Peyer's patch (tissue), 4 donors: ENCODE data around the gene EPHB1.

ENCODE experiments used
- POLR2A ChIP-seq, 2 donors: fragments of 450-650 bp; IDR thresholded peaks; one replicate each; pipeline ENCODE4 v1.5.1; 2017; ENCODE audit warnings: antibody characterized with exemption in 2 of 2, mild to moderate bottlenecking in 2 of 2, moderate library complexity in 2 of 2
- TF ChIP-seq, protein P1 (sequence below), 6 experiments: fragments of 450-650 bp in 4 of 6; fragments of 200-600 bp in 2 of 6; sonication (generic) in 1 of 6; IDR thresholded peaks; one replicate each; pipeline ENCODE4 v1.5.1; 2017 to 2019; ENCODE audit warnings: antibody characterized with exemption in 6 of 6, mild to moderate bottlenecking in 3 of 6, moderate library complexity in 1 of 6

GRCh38 chr3:134815519-134815918 is 20.5 kb downstream of the EPHB1 start:
- TF ChIP-seq, protein P1, sequence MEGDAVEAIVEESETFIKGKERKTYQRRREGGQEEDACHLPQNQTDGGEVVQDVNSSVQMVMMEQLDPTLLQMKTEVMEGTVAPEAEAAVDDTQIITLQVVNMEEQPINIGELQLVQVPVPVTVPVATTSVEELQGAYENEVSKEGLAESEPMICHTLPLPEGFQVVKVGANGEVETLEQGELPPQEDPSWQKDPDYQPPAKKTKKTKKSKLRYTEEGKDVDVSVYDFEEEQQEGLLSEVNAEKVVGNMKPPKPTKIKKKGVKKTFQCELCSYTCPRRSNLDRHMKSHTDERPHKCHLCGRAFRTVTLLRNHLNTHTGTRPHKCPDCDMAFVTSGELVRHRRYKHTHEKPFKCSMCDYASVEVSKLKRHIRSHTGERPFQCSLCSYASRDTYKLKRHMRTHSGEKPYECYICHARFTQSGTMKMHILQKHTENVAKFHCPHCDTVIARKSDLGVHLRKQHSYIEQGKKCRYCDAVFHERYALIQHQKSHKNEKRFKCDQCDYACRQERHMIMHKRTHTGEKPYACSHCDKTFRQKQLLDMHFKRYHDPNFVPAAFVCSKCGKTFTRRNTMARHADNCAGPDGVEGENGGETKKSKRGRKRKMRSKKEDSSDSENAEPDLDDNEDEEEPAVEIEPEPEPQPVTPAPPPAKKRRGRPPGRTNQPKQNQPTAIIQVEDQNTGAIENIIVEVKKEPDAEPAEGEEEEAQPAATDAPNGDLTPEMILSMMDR (IDR thresholded peaks at IDR 0.05), result no peak
- no peak for TF ChIP-seq POLR2A (IDR thresholded peaks at IDR 0.05)
